Measurements from ENCODE around the gene EVC2.

DNA sequence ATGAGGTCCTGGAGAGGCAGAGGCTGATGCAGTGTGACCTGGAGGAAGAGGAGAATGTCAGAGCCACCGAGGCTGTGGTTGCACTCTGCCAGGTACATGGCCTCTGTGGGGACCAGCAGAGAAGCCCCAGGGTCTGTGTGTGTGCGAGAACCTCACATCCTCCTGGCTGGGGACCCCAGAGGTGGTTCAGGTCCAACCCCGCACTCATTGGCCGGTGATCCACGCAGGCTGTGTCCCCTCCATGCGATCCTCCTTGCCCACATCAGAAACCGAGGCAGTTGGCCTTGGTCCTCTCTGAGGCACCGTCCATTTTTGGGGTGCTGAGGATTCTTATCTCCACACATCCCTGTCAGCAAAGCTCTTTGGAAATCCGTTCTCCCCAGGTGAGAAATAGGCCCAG lies 47.9 kb upstream of the EVC2 start:
- TF ChIP-seq POLR2A (IDR thresholded peaks at IDR 0.05) = no peak
- TF ChIP-seq, protein P1, sequence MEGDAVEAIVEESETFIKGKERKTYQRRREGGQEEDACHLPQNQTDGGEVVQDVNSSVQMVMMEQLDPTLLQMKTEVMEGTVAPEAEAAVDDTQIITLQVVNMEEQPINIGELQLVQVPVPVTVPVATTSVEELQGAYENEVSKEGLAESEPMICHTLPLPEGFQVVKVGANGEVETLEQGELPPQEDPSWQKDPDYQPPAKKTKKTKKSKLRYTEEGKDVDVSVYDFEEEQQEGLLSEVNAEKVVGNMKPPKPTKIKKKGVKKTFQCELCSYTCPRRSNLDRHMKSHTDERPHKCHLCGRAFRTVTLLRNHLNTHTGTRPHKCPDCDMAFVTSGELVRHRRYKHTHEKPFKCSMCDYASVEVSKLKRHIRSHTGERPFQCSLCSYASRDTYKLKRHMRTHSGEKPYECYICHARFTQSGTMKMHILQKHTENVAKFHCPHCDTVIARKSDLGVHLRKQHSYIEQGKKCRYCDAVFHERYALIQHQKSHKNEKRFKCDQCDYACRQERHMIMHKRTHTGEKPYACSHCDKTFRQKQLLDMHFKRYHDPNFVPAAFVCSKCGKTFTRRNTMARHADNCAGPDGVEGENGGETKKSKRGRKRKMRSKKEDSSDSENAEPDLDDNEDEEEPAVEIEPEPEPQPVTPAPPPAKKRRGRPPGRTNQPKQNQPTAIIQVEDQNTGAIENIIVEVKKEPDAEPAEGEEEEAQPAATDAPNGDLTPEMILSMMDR (IDR thresholded peaks at IDR 0.05) = no peak
